Lower leg skin (tissue), 3 donors: ENCODE data around the gene DBH.

ENCODE experiments used
- CTCF ChIP-seq, 3 donors: fragments of 450-650 bp; IDR thresholded peaks; one replicate each; pipeline ENCODE4 v1.5.1; 2016; ENCODE audit warnings: antibody characterized with exemption in 3 of 3, mild to moderate bottlenecking in 3 of 3, moderate library complexity in 2 of 3
- POLR2A ChIP-seq, 2 donors: fragments of 450-650 bp; IDR thresholded peaks; one replicate each; pipeline ENCODE4 v1.6.1; 2016 to 2017; ENCODE audit warnings: antibody characterized with exemption in 2 of 2, mild to moderate bottlenecking in 1 of 2, moderate library complexity in 1 of 2

GRCh38 chr9:133602277-133602676 is 33.9 kb upstream of the DBH start:
- TF ChIP-seq POLR2A (IDR thresholded peaks at IDR 0.05) (no peak), CTCF (IDR thresholded peaks at IDR 0.05) (no peak)
